ENCODE measurements around the gene TMEM181. TPM values are rescaled to one million over a fixed set of nuclear protein-coding genes. Genes with fewer than 3 reads are reported as not detected.
A peak's percentile ranks its signal among the peaks of the same experiment; 100 is the strongest.

Gene TMEM181
- total and polyA plus RNA-seq, 2 of the 13 experiments (the other 11 are each of a cell fraction or from before 2014, with no cell fraction given), result 59.1 to 108 TPM

GRCh38 chr6:158636778-158637177 lies 76.9 kb downstream of the TMEM181 start (continued):
- TF ChIP-seq MNT (IDR thresholded peaks at IDR 0.05), result no peak
- no peak for TF ChIP-seq ZNF776 (CRISPR knock-in tag; IDR thresholded peaks at IDR 0.05)
- TF ChIP-seq PAF1 (CRISPR knock-in tag; IDR thresholded peaks at IDR 0.05), result 0 out of 2 replicates have a peak, but pooled peaks have one; percentile 88
- peak; percentile 60 for TF ChIP-seq AGO2 (optimal IDR thresholded peaks at IDR 0.05; ENCODE audit: low read depth, low read length)
- no peak for TF ChIP-seq ZNF10 (CRISPR knock-in tag; IDR thresholded peaks at IDR 0.05; ENCODE audit: borderline replicate concordance, low read depth)
- 0 out of 4 replicates have a peak, but pooled peaks of 1 of the 2 experiments have one; percentile 12 for TF ChIP-seq POLR2A (IDR thresholded peaks at IDR 0.05; ENCODE audit: insufficient read depth in 1 of 2, low read depth in 2 of 2, low read length in 2 of 2)
- TF ChIP-seq, protein P1, sequence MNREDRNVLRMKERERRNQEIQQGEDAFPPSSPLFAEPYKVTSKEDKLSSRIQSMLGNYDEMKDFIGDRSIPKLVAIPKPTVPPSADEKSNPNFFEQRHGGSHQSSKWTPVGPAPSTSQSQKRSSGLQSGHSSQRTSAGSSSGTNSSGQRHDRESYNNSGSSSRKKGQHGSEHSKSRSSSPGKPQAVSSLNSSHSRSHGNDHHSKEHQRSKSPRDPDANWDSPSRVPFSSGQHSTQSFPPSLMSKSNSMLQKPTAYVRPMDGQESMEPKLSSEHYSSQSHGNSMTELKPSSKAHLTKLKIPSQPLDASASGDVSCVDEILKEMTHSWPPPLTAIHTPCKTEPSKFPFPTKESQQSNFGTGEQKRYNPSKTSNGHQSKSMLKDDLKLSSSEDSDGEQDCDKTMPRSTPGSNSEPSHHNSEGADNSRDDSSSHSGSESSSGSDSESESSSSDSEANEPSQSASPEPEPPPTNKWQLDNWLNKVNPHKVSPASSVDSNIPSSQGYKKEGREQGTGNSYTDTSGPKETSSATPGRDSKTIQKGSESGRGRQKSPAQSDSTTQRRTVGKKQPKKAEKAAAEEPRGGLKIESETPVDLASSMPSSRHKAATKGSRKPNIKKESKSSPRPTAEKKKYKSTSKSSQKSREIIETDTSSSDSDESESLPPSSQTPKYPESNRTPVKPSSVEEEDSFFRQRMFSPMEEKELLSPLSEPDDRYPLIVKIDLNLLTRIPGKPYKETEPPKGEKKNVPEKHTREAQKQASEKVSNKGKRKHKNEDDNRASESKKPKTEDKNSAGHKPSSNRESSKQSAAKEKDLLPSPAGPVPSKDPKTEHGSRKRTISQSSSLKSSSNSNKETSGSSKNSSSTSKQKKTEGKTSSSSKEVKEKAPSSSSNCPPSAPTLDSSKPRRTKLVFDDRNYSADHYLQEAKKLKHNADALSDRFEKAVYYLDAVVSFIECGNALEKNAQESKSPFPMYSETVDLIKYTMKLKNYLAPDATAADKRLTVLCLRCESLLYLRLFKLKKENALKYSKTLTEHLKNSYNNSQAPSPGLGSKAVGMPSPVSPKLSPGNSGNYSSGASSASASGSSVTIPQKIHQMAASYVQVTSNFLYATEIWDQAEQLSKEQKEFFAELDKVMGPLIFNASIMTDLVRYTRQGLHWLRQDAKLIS (CRISPR knock-in tag; IDR thresholded peaks at IDR 0.05), result no peak
- no peak for TF ChIP-seq ZBTB7A (CRISPR knock-in tag; IDR thresholded peaks at IDR 0.05)

GRCh38 chr6:158638324-158638854 lies 78.5 kb downstream of the TMEM181 start:
- H3K27ac ChIP-seq (ENCODE audit: extremely low read length, insufficient read depth, low read length), result no peak overlapping the region
- WGBS (ENCODE audit: low lambda C conversion rate), result 92% methylated on average over 3 of the region's 3 CpGs
- ChIA-PET CTCF (ENCODE audit: low intra/inter-chr PET ratio, low total read pairs) (no interaction called here), POLR2A (no interaction called here)
- no peak overlapping the region for H3K4me3 ChIP-seq (replicated peaks in 1 of 3; ENCODE audit: insufficient read depth in 1 of 3, low read depth in 2 of 3, low read length in 3 of 3)
- no peak overlapping the region for H3K9ac ChIP-seq (ENCODE audit: insufficient read depth, low read depth, low read length)
- peaks cover 5% of the 10 kb centered on the region; the same call in 1 of the 2 replicates for H4K20me1 ChIP-seq (ENCODE audit: insufficient read depth, low read length)
- no peak for ATAC-seq
- peaks cover under 1 to 22% of the 10 kb centered on the region in 2 experiments for H3K36me3 ChIP-seq (replicated peaks in 1 of 2; ENCODE audit: control insufficient read depth in 1 of 2, insufficient read depth in 2 of 2, low read length in 2 of 2)
- FAIRE-seq, result no peak
- intact Hi-C loops (cut with micrococcal nuclease; ENCODE audit: unreplicated experiment) (no loop called here), in situ Hi-C loops (cut with HindIII; ENCODE audit: extremely low pct_ligation_motif_present, low pct_unique_long_range_greater_than_20kb) (no loop called here)
- H3K79me2 ChIP-seq (ENCODE audit: insufficient read depth, low read length), result peaks cover 15% of the 10 kb centered on the region
- H3K27me3 ChIP-seq (ENCODE audit: control insufficient read depth in 1 of 2, insufficient read depth in 2 of 2, low read length in 2 of 2), result no peaks in the 10 kb centered on the region
- DNase-seq (ENCODE audit: low spot score), result no peak
- no peaks in the 10 kb centered on the region for H3K9me3 ChIP-seq (ENCODE audit: low read length)
- peaks cover 35% of the 10 kb centered on the region for H3K4me1 ChIP-seq (ENCODE audit: insufficient read depth, low read length)
- BruUV-seq (replicated peaks), result no TSS peak
- H2AFZ ChIP-seq (ENCODE audit: low read length), result no peak overlapping the region
- no peak overlapping the region for H3K4me2 ChIP-seq (ENCODE audit: low read depth, low read length)
- peak in 1 of 2 experiments; percentile 22; a peak in 2 of 4 replicates for TF ChIP-seq POLR2A (IDR thresholded peaks at IDR 0.05; ENCODE audit: insufficient read depth in 1 of 2, low read depth in 2 of 2, low read length in 2 of 2)
- TF ChIP-seq CCDC6 (CRISPR knock-in tag; IDR thresholded peaks at IDR 0.05), result 0 out of 2 replicates have a peak, but pooled peaks have one; percentile 32
- TF ChIP-seq ZMYM4 (CRISPR knock-in tag; IDR thresholded peaks at IDR 0.05), result 0 out of 2 replicates have a peak, but pooled peaks have one; percentile 6
- TF ChIP-seq ZBTB43 (CRISPR knock-in tag; conservative IDR thresholded peaks at IDR 0.05), result no peak
- TF ChIP-seq ZNF660 (CRISPR knock-in tag; IDR thresholded peaks at IDR 0.05; ENCODE audit: borderline replicate concordance, low read depth), result no peak
- TF ChIP-seq ZBTB1 (CRISPR knock-in tag; IDR thresholded peaks at IDR 0.05; ENCODE audit: borderline replicate concordance), result no peak
- TF ChIP-seq, protein P2, sequence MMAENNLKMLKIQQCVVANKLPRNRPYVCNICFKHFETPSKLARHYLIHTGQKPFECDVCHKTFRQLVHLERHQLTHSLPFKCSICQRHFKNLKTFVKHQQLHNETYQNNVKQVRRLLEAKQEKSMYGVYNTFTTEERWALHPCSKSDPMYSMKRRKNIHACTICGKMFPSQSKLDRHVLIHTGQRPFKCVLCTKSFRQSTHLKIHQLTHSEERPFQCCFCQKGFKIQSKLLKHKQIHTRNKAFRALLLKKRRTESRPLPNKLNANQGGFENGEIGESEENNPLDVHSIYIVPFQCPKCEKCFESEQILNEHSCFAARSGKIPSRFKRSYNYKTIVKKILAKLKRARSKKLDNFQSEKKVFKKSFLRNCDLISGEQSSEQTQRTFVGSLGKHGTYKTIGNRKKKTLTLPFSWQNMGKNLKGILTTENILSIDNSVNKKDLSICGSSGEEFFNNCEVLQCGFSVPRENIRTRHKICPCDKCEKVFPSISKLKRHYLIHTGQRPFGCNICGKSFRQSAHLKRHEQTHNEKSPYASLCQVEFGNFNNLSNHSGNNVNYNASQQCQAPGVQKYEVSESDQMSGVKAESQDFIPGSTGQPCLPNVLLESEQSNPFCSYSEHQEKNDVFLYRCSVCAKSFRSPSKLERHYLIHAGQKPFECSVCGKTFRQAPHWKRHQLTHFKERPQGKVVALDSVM (CRISPR knock-in tag; IDR thresholded peaks at IDR 0.05), result peak; percentile 41; the same call in 1 of the 2 replicates

All from HepG2 (cell line).